SU-DHL-6 (cell line): ENCODE data around the gene OR6K3.

Source experiments
- H2AFZ ChIP-seq: fragments of 200-600 bp; sonication (generic); 2 replicates; pipeline ENCODE4 v1.6.1; 2014; ENCODE audit warnings: low read depth, mild to moderate bottlenecking, moderate library complexity, mixed read lengths, antibody characterized with exemption, low read length; ENCODE audit not compliant: severe bottlenecking
- H3F3A ChIP-seq: fragments of 200-600 bp; shearing (Covaris generic); 2 replicates; pipeline ENCODE4 v1.6.0; 2016; ENCODE audit warnings: antibody characterized with exemption, mild to moderate bottlenecking; ENCODE audit not compliant: insufficient read depth
- H3K27ac ChIP-seq: fragments of 200-600 bp; sonication (generic); 2 replicates; pipeline ENCODE4 v1.5.1; 2016; ENCODE audit warnings: low read depth, mild to moderate bottlenecking, low read length, moderate library complexity, mixed read lengths
- H3K27me3 ChIP-seq: fragments of 200-600 bp; sonication (generic), shearing (Covaris generic); 2 replicates; pipeline ENCODE4 v1.6.0; 2014; ENCODE audit warnings: mild to moderate bottlenecking, low read length
- H3K36me3 ChIP-seq: fragments of 200-600 bp; sonication (generic); 2 replicates; pipeline ENCODE4 v1.6.1; 2014; ENCODE audit warnings: mild to moderate bottlenecking, low read length, mixed read lengths
- H3K4me2 ChIP-seq: fragments of 300-600, 200-600 bp; shearing (Covaris generic), sonication (generic); 2 replicates; pipeline ENCODE4 v1.6.0; 2014; ENCODE audit warnings: low read length, low read depth, mild to moderate bottlenecking; ENCODE audit not compliant: poor library complexity, severe bottlenecking
- H3K4me3 ChIP-seq: fragments of 200-600 bp; sonication (generic); 2 replicates; pipeline ENCODE4 v1.5.1; 2014; ENCODE audit warnings: antibody characterized with exemption, low read length, mild to moderate bottlenecking, mixed read lengths; ENCODE audit not compliant: insufficient read depth, poor library complexity, severe bottlenecking
- H3K79me2 ChIP-seq: fragments of 200-600 bp; sonication (generic); 2 replicates; pipeline ENCODE4 v1.6.1; 2014; ENCODE audit warnings: mild to moderate bottlenecking, low read length, moderate library complexity; ENCODE audit not compliant: insufficient read depth
- H3K9ac ChIP-seq: fragments of 200-600 bp; sonication (generic); 2 replicates; pipeline ENCODE4 v1.7.0; 2014; ENCODE audit warnings: mild to moderate bottlenecking, low read length
- H3K9me2 ChIP-seq: fragments of 200-600 bp; sonication (generic); replicated peaks from 2 replicates; pipeline ENCODE4 v1.6.1; 2014; ENCODE audit warnings: low read length; ENCODE audit not compliant: insufficient read depth
- H3K9me3 ChIP-seq: fragments of 200-600 bp; sonication (generic); 2 replicates; pipeline ENCODE4 v1.6.1; 2014; ENCODE audit warnings: low read length, mixed read lengths; ENCODE audit not compliant: insufficient read depth
- H4K20me1 ChIP-seq: fragments of 200-600 bp; sonication (generic); 2 replicates; pipeline ENCODE4 v1.6.1; 2014; ENCODE audit warnings: low read depth, mild to moderate bottlenecking, antibody characterized with exemption, low read length, moderate library complexity, mixed read lengths
- CTCF ChIP-seq: fragments of 200-600 bp; sonication (generic); IDR thresholded peaks from one replicate; pipeline ENCODE4 v1.5.1; 2017; ENCODE audit warnings: antibody characterized with exemption, mild to moderate bottlenecking, low read length, moderate library complexity; ENCODE audit not compliant: insufficient read depth, poor library complexity, severe bottlenecking
- EZH2phosphoT487 ChIP-seq: fragments of 200-600 bp; sonication (generic), shearing (Covaris generic); conservative IDR thresholded peaks from 2 replicates; pipeline ENCODE4 v1.6.1; 2018; ENCODE audit warnings: mild to moderate bottlenecking, antibody characterized with exemption, low read length, moderate library complexity, mixed read lengths

Gene OR6K3

DNA sequence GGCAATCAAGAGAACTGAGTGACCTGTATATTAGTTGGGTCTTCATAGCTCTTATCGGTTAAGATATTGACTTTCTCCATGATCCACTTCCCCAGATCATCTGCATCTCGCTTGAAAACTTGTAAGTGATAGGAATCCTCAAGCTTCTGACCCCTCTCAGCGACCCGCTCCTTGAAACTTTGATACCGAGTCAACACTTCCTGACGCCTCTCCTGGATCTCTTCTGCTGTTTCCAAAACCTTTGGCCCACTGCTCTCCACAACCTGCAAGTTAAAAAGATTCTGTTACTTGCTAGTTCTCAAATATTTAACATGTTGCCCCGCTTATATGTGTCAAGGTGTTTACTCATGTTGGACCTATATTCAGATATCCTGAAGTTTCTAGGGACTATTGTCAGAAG lies 35.4 kb downstream of the OR6K3 start:
- Histone ChIP-seq H2AFZ (no peak overlapping the region), H3F3A (no peaks in the 10 kb centered on the region), H3K9me3 (no peaks in the 10 kb centered on the region), H3K4me2 (no peak overlapping the region), H3K36me3 (no peaks in the 10 kb centered on the region), H3K27me3 (no peaks in the 10 kb centered on the region), H4K20me1 (no peaks in the 10 kb centered on the region), H3K4me3 (no peak overlapping the region), H3K79me2 (no peaks in the 10 kb centered on the region), H3K9me2 (no peaks in the 10 kb centered on the region; the same call in 1 of the 2 replicates), H3K9ac (no peak overlapping the region), H3K27ac (no peak overlapping the region)
- no peak for TF ChIP-seq CTCF

GRCh38 chr1:158681606-158682005 lies 38.9 kb downstream of the OR6K3 start:
- TF ChIP-seq CTCF (no peak), EZH2phosphoT487 (no peak)
- no peaks in the 10 kb centered on the region for H3K79me2 ChIP-seq
- no peak overlapping the region for H2AFZ ChIP-seq
- no peaks in the 10 kb centered on the region for H3K36me3 ChIP-seq
- no peak overlapping the region for H3K9ac ChIP-seq
- no peak overlapping the region for H3K27ac ChIP-seq
- H3K4me3 ChIP-seq: no peak overlapping the region
- H3K4me2 ChIP-seq: no peak overlapping the region
- no peaks in the 10 kb centered on the region for H4K20me1 ChIP-seq
- H3K9me2 ChIP-seq: no peaks in the 10 kb centered on the region
- H3F3A ChIP-seq: no peaks in the 10 kb centered on the region
- no peaks in the 10 kb centered on the region for H3K27me3 ChIP-seq
- H3K9me3 ChIP-seq: no peaks in the 10 kb centered on the region

- H3K4me3 ChIP-seq: no peak overlapping the region
- no peaks in the 10 kb centered on the region for H3K9me3 ChIP-seq
- no peak overlapping the region for H3K4me2 ChIP-seq
- no peaks in the 10 kb centered on the region for H4K20me1 ChIP-seq
- H2AFZ ChIP-seq: no peak overlapping the region
- no peak for TF ChIP-seq EZH2phosphoT487
- no peak for TF ChIP-seq CTCF
- H3K79me2 ChIP-seq: no peaks in the 10 kb centered on the region
- H3K36me3 ChIP-seq: no peaks in the 10 kb centered on the region
- no peaks in the 10 kb centered on the region for H3F3A ChIP-seq
- no peaks in the 10 kb centered on the region for H3K27me3 ChIP-seq
- no peak overlapping the region for H3K9ac ChIP-seq
- H3K9me2 ChIP-seq: no peaks in the 10 kb centered on the region
- H3K27ac ChIP-seq: no peak overlapping the region
Observed at GRCh38 chr1:158679289-158679688, 41.2 kb downstream of the OR6K3 start.
